ENCODE results near the gene CCDC85B. TPM values are rescaled to one million over a fixed set of nuclear protein-coding genes. Genes with fewer than 3 reads are reported as not detected.

CCDC85B gene
- total RNA-seq, 1 donor from 2014 or later = 36.4 TPM

DNA sequence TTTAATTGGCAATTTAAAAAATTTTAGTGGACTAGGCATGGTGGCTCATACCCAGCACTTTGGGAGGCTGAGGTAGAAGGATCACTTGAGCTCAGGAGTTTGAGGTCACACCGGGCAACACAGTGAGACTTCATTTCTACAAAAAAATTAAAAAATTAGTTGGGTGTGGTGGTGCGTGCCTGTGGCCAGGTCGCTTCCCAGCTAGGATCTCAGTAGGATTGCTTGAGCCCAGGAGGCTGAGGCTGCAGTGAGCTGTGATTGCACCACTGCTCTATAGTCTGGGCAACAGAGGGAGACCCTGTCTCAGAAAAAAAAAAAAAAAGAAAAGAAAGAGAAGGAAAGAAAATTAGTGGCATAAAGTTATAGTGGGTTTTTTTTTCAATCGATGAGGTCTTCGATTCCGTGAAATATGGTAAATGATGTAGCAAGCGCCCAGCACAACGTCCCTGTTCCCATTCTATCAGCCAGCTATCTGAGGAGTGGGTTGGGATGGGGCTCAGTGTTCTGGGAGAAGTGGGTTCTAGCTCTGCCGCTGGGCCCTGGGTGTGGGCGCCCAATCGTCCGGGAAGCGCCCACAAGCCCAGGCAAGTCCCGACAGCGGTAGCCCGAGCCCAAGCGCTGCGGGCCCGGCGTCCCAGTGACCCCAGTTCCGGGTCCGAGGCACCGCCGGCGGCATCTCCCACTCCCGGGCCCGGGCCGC lies 8.3 kb downstream of the CCDC85B start:
- H3K4me1 ChIP-seq = peaks cover 18% of the 10 kb centered on the region
- no peaks in the 10 kb centered on the region for H3K27me3 ChIP-seq
- H3K4me3 ChIP-seq = peak overlapping the region; percentile 65
- no peak for ATAC-seq
- peak overlapping the region; percentile 55 for H3K27ac ChIP-seq
- DNase-seq = no peak
- H3K36me3 ChIP-seq = no peaks in the 10 kb centered on the region
- no peaks in the 10 kb centered on the region for H3K9me3 ChIP-seq
- intact Hi-C loops (cut with DNase I) = no loop called here
- TF ChIP-seq CTCF (IDR thresholded peaks at IDR 0.05) = no peak

- no peaks in the 10 kb centered on the region for H3K9me3 ChIP-seq
- ATAC-seq = peak; percentile 53
- H3K4me3 ChIP-seq = peak overlapping the region; percentile 65
- H3K27me3 ChIP-seq = no peaks in the 10 kb centered on the region
- no peak for TF ChIP-seq CTCF (IDR thresholded peaks at IDR 0.05)
- H3K36me3 ChIP-seq = no peaks in the 10 kb centered on the region
- peak; percentile 83 for DNase-seq
- peaks cover 18% of the 10 kb centered on the region for H3K4me1 ChIP-seq
- intact Hi-C loops (cut with DNase I) = no loop called here
- H3K27ac ChIP-seq = peak overlapping the region; percentile 55
Observed at GRCh38 chr11:65899356-65900124, 9.1 kb downstream of the CCDC85B start.

DNA sequence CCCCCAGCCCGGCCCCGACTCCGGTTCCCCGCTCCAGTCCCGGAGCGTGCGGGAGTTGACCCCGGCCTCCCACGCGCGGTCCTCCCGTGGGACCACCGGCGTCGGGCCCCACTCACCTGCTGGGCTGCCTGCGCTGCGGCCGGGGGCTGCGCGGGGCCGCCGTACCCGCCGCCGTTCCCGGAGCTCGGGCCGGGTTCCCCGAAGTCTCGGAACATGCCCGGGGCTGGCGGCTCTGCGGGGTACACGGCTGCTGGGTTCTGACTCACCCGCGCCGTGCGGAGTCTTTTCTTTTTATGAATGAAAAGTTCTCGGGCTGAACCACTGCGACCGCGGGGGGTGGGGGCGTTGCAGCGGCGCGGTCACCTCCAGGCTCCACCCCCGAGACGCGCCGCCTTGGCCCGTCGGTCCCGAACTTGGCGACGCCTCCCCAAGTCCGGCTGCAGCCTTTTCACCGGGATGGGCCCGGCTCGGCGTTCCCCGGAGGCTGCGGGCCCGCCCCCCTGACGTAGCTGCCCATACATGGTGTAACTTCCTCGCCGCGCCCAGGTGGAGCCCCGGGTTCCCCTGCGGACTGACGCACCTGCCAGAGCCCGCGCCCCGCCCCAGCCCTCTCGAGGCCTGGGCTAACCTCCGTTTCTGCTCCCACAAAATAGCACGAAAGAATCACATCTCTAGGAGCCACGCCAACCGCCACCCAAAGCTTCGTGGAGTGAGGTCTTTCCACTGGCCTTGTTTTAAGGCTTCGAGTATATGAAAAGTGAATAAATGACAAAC lies 9.8 kb downstream of the CCDC85B start, which contains the start of gene FOSL1:
Gene FOSL1 (minus strand): TSS at position 264 of the 774 bp plus-strand sequence. CDS start 49 bp downstream, at position 215.
- H3K27ac ChIP-seq = peak within 1 kb of the TSS; percentile 55

DNA sequence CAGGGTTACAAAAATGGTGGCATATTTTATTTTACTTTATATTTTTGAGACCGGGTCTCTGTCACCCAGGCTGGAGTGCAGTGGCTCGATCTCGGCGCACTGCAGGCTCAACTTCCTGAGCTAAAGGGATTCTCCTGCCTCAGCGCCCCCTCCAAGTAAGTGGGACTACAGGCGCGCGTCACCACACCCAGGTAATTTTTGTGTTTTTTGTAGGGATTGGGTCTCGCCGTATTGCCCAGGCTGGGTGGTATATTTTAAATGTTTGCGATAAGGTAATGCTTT lies 10.4 kb downstream of the CCDC85B start:
- DNase-seq (no peak), ATAC-seq (no peak)
- H3K9me3 ChIP-seq = no peaks in the 10 kb centered on the region
- H3K36me3 ChIP-seq = no peaks in the 10 kb centered on the region
- H3K4me3 ChIP-seq = peak overlapping the region; percentile 65
- peaks cover 18% of the 10 kb centered on the region for H3K4me1 ChIP-seq
- TF ChIP-seq CTCF (IDR thresholded peaks at IDR 0.05) = no peak
- H3K27ac ChIP-seq = peak overlapping the region; percentile 42
- intact Hi-C loops (cut with DNase I) = no loop called here
- H3K27me3 ChIP-seq = no peaks in the 10 kb centered on the region

More for the DNA sequence above, 9.8 kb downstream of the CCDC85B start, which contains the start of gene FOSL1:
- Histone ChIP-seq H3K4me1 (peaks cover 18% of the 10 kb centered on the region), H3K9me3 (no peaks in the 10 kb centered on the region), H3K4me3 (peak within 1 kb of the TSS; percentile 65), H3K27me3 (no peaks in the 10 kb centered on the region), H3K36me3 (no peaks in the 10 kb centered on the region)
- DNase-seq (peak; percentile 97), ATAC-seq (peak; percentile 95)
- intact Hi-C loops (cut with DNase I) = no loop called here
- TF ChIP-seq CTCF (IDR thresholded peaks at IDR 0.05) = peak; percentile 6

DNA sequence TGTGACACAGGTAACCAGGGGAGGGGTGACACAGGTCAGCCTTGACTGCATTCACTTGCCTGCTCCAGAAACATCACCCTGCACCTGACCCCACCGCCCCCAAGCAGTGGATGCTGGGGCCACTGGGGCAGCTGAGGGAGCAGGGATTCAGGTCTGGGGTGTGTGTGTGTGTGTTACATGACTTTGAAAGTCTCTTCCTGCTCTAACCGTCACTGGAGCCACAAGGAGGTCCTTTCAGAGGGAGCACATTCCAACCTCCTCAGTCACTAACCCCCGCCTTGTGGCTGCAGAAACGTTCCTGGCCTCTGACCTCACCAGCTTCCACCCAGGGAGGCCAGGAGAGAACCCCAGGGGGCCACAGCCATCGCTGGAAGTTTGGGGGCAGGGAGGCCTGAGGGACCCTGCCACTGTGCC lies 12.6 kb downstream of the CCDC85B start:
- H3K9me3 ChIP-seq = no peaks in the 10 kb centered on the region
- ATAC-seq = peak; percentile 14
- TF ChIP-seq CTCF (IDR thresholded peaks at IDR 0.05) = no peak
- H3K36me3 ChIP-seq = no peaks in the 10 kb centered on the region
- no peak for DNase-seq
- no peak overlapping the region for H3K4me3 ChIP-seq
- H3K27me3 ChIP-seq = no peaks in the 10 kb centered on the region
- peaks cover 18% of the 10 kb centered on the region for H3K4me1 ChIP-seq
- intact Hi-C loops (cut with DNase I) = no loop called here
- no peak overlapping the region for H3K27ac ChIP-seq
